NT2/D1 (cell line): ENCODE measurements around the gene CDC42EP1.
A peak's percentile ranks its signal among the peaks of the same experiment; 100 is the strongest.

Source experiments
- DNase-seq: peaks from one replicate; pipeline ENCODE4 v3.0.0-alpha.2; 2011; ENCODE audit warnings: low read depth, low spot score
- H3K27me3 ChIP-seq: 2 replicates; pipeline ENCODE4 v1.6.0; 2011; ENCODE audit warnings: mild to moderate bottlenecking; ENCODE audit not compliant: insufficient read length, insufficient read depth
- H3K36me3 ChIP-seq: 2 replicates; pipeline ENCODE4 v1.6.1; 2011; ENCODE audit warnings: mild to moderate bottlenecking, low read length, mixed read lengths; ENCODE audit not compliant: insufficient read depth, insufficient read length
- H3K4me1 ChIP-seq: 2 replicates; pipeline ENCODE4 v1.5.1; 2011; ENCODE audit not compliant: insufficient read depth, insufficient read length
- H3K4me3 ChIP-seq: 2 replicates; pipeline ENCODE4 v1.5.1; 2011; ENCODE audit warnings: low read depth; ENCODE audit not compliant: insufficient read length
- H3K9ac ChIP-seq: 2 replicates; pipeline ENCODE4 v1.6.0; 2011; ENCODE audit warnings: low read depth; ENCODE audit not compliant: insufficient read length
- H3K9me3 ChIP-seq: 2 replicates; pipeline ENCODE4 v1.5.1; 2011; ENCODE audit warnings: mild to moderate bottlenecking, low read length; ENCODE audit not compliant: insufficient read depth
- SUZ12 ChIP-seq: IDR thresholded peaks from 2 replicates; pipeline ENCODE4 v1.6.1; 2011; ENCODE audit not compliant: insufficient read length, insufficient read depth; ENCODE audit errors: extremely low read depth
- YY1 ChIP-seq: IDR thresholded peaks from 2 replicates; pipeline ENCODE4 v1.6.1; 2011; ENCODE audit not compliant: insufficient read length, insufficient read depth
- ZNF274 ChIP-seq: IDR thresholded peaks from 2 replicates; pipeline ENCODE4 v1.6.1; 2011; ENCODE audit warnings: mild to moderate bottlenecking, low read depth, low read length

The CDC42EP1 gene

DNA sequence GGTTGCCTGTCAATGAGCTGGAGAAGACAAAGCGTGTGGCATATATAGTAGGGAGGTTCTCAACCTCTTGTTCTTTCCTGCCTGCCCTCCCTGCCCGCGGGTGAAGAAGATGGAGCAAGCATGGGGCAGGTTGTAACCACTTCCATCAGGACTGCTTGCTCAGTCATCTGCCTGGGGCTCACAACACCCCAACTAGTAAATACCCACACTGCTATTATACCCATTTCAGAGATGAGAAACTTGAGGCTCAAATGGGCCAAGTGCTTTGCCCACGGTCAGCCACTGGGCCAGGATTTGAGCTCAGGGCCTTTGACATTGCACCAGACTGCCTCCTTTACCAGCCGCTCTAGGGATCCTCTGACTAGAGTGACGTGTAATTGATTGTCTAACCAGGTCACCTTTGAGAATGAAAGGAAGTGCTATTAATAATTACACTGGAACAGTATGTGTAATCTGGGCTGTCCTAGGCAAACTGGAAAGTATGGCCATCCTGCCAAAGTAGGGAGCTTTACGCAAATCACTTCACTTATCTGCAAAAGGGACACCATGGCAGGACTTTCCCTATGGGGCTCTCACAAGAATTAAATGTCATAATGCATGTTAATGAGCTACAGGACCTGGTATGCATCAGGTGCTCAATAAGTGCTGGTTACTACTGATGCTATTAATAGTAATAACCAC, 2.8 kb upstream of the CDC42EP1 start:
- Histone ChIP-seq H3K9me3 (no peaks in the 10 kb centered on the region), H3K36me3 (peaks cover 7% of the 10 kb centered on the region), H3K27me3 (no peaks in the 10 kb centered on the region), H3K4me3 (no peak overlapping the region), H3K4me1 (peaks cover 16% of the 10 kb centered on the region), H3K9ac (no peak overlapping the region)
- TF ChIP-seq ZNF274 (no peak), YY1 (no peak)
- DNase-seq: no peak

DNA sequence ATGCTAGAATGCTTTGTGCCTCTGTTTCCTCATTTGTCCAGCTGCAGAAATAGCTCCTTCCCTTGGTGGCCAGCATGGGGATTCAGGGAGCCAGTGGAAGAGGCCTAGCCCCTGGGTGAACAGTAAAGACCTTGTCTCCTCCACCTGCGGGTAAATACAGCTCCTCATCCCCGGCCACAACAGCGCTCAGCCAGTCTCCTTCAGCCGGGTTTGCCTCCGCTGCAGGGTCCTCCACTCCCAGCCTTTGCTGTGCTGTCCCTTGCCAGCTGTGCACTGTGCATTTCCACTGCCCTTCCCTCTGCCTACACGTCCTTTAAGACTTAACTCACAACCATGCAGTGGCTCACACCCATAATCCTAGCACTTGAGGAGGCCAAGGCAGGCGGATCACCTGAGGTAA, 1.5 kb upstream of the CDC42EP1 start:
- H3K4me1 ChIP-seq: peaks cover 19% of the 10 kb centered on the region

GRCh38 chr22:37559521-37559900, 769 bp upstream of the CDC42EP1 start:
- Histone ChIP-seq H3K27me3 (no peaks in the 10 kb centered on the region), H3K4me1 (peaks cover 26% of the 10 kb centered on the region), H3K36me3 (peaks cover 17% of the 10 kb centered on the region), H3K9ac (peak overlapping the region; percentile 63), H3K9me3 (no peaks in the 10 kb centered on the region), H3K4me3 (peak overlapping the region; percentile 9)
- TF ChIP-seq YY1: no peak
- DNase-seq: no peak

More for the DNA sequence above, 1.5 kb upstream of the CDC42EP1 start:
- Histone ChIP-seq H3K4me3 (no peak overlapping the region), H3K9me3 (no peaks in the 10 kb centered on the region), H3K9ac (no peak overlapping the region), H3K27me3 (no peaks in the 10 kb centered on the region), H3K36me3 (peaks cover 10% of the 10 kb centered on the region)
- DNase-seq: no peak
- TF ChIP-seq YY1: no peak
- no peak for TF ChIP-seq ZNF274
- TF ChIP-seq SUZ12: no peak

GRCh38 chr22:37560608-37561211, 430 bp downstream of the CDC42EP1 start:
- Histone ChIP-seq H3K4me3 (peak overlapping the region; percentile 64), H3K9ac (peak overlapping the region; percentile 83), H3K4me1 (peaks cover 27% of the 10 kb centered on the region), H3K9me3 (no peaks in the 10 kb centered on the region), H3K27me3 (no peaks in the 10 kb centered on the region), H3K36me3 (peaks cover 18% of the 10 kb centered on the region)
- TF ChIP-seq ZNF274 (no peak), YY1 (no peak)
- DNase-seq: no peak

- Histone ChIP-seq H3K36me3 (peaks cover 25% of the 10 kb centered on the region), H3K4me3 (peak overlapping the region; percentile 64), H3K9me3 (no peaks in the 10 kb centered on the region), H3K27me3 (no peaks in the 10 kb centered on the region), H3K9ac (peak overlapping the region; percentile 83), H3K4me1 (peaks cover 29% of the 10 kb centered on the region)
- TF ChIP-seq SUZ12: no peak
- no peak for TF ChIP-seq YY1
- TF ChIP-seq ZNF274: no peak
- peak; percentile 77 for DNase-seq
Measured at GRCh38 chr22:37561212-37562048, 1.1 kb downstream of the CDC42EP1 start.

DNA sequence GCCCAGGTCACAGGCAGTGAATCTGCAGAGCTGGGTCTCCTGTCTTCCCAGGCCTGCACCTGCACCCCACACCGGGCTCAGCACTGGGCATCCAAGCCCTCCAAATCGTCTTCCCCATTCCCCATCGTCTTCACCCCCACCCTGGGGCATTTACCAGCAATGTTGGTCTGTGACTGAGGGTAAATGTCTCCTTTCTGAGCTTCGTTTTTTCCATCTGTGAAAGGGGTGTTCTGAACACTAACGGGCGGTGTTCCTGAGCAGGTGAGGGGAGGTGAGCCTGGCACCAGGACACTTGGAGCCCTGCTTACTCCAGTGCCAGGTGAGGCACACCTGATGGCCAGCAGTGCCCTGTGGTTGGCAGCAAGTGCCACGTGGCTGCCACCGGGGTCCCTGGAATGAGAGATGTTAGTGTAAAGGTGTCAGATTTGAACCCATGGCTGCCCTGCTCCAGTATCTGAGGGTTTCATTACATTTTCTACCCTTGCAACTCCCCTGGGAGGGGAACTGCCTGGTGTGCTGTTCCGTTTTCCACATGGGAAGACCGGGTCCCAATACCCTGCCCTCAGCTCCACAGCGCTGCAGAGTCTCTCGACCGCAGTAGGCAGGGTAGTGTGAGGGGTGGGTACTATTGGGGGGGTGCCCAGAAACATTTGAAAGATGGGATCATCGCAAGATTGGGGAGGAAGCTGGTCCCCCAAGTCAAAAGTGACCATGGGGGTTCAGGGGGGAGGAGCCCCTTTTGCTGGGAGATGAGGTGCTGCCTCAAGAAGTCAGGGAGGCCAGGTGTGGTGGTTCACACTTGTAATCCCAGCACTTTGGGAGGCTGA, 2.0 kb downstream of the CDC42EP1 start:
- TF ChIP-seq SUZ12: no peak
- TF ChIP-seq YY1: no peak
- TF ChIP-seq ZNF274: no peak
- no peaks in the 10 kb centered on the region for H3K9me3 ChIP-seq
- H3K9ac ChIP-seq: peak overlapping the region; percentile 70
- peaks cover 34% of the 10 kb centered on the region for H3K36me3 ChIP-seq
- no peak overlapping the region for H3K4me3 ChIP-seq
- H3K4me1 ChIP-seq: peaks cover 23% of the 10 kb centered on the region
- H3K27me3 ChIP-seq: no peaks in the 10 kb centered on the region
- no peak for DNase-seq
